ENCODE measurements around the gene C15orf40. TPM values are rescaled to one million over a fixed set of nuclear protein-coding genes. Genes with fewer than 3 reads are reported as not detected.

Gene C15orf40
- total and polyA plus RNA-seq, 9 of the 15 experiments (the other 6 are each of a cell fraction or from before 2014, with no cell fraction given) = 15.9 to 52.0 (median 27.0) TPM

DNA sequence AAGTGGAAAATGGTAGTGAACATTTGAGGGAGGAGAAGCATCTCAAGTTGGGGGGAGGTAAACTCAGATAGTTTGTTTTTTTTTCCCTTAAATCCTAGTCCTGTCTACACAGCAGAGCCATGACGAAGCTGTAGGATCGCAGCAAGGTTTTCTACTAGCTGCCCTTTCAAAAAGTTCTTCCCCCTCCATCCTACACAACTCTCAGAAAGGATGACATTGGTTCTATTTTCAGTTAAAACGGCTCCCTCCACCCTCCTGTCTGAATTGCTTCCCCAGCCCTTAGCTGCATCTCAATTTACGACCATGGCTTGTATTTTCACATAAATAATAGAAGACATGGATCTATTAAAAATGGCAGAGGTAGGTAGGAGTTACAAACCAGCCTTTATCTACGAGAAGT, 61.1 kb downstream of the C15orf40 start (continued):
- TF ChIP-seq RERE (CRISPR knock-in tag; IDR thresholded peaks at IDR 0.05; ENCODE audit: borderline replicate concordance) = no peak
- TF ChIP-seq, protein P1, sequence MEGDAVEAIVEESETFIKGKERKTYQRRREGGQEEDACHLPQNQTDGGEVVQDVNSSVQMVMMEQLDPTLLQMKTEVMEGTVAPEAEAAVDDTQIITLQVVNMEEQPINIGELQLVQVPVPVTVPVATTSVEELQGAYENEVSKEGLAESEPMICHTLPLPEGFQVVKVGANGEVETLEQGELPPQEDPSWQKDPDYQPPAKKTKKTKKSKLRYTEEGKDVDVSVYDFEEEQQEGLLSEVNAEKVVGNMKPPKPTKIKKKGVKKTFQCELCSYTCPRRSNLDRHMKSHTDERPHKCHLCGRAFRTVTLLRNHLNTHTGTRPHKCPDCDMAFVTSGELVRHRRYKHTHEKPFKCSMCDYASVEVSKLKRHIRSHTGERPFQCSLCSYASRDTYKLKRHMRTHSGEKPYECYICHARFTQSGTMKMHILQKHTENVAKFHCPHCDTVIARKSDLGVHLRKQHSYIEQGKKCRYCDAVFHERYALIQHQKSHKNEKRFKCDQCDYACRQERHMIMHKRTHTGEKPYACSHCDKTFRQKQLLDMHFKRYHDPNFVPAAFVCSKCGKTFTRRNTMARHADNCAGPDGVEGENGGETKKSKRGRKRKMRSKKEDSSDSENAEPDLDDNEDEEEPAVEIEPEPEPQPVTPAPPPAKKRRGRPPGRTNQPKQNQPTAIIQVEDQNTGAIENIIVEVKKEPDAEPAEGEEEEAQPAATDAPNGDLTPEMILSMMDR (IDR thresholded peaks at IDR 0.05 in 2 of 3, conservative IDR thresholded peaks at IDR 0.05 in 1 of 3; ENCODE audit: insufficient read depth in 2 of 3, low read depth in 1 of 3, low read length in 3 of 3) = no peak
- no peak for TF ChIP-seq ETV6 (IDR thresholded peaks at IDR 0.05; ENCODE audit: borderline replicate concordance in 1 of 2, low read depth in 2 of 2, low read length in 1 of 2)
- no peak for TF ChIP-seq ETV6 (CRISPR knock-in tag; IDR thresholded peaks at IDR 0.05; ENCODE audit: borderline replicate concordance)
- TF ChIP-seq PHF20 (IDR thresholded peaks at IDR 0.05; ENCODE audit: partially characterized antibody) = no peak
- no peak for TF ChIP-seq RBM14 (IDR thresholded peaks at IDR 0.05; ENCODE audit: borderline replicate concordance, insufficient read depth, low read depth, low read length)
- TF ChIP-seq, protein P2, sequence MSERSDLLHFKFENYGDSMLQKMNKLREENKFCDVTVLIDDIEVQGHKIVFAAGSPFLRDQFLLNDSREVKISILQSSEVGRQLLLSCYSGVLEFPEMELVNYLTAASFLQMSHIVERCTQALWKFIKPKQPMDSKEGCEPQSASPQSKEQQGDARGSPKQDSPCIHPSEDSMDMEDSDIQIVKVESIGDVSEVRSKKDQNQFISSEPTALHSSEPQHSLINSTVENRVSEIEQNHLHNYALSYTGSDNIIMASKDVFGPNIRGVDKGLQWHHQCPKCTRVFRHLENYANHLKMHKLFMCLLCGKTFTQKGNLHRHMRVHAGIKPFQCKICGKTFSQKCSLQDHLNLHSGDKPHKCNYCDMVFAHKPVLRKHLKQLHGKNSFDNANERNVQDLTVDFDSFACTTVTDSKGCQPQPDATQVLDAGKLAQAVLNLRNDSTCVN (CRISPR knock-in tag; IDR thresholded peaks at IDR 0.05) = no peak
- no peak for TF ChIP-seq E2F3 (CRISPR knock-in tag; IDR thresholded peaks at IDR 0.05)
- TF ChIP-seq MEF2D (tag; conservative IDR thresholded peaks at IDR 0.05; ENCODE audit: low read depth) = no peak
- TF ChIP-seq ZBTB8A (IDR thresholded peaks at IDR 0.05; ENCODE audit: partially characterized antibody) = no peak
- no peak for TF ChIP-seq CREB1 (IDR thresholded peaks at IDR 0.05)
- TF ChIP-seq CREB1 (CRISPR knock-in tag; IDR thresholded peaks at IDR 0.05) = no peak
- TF ChIP-seq, protein P3, sequence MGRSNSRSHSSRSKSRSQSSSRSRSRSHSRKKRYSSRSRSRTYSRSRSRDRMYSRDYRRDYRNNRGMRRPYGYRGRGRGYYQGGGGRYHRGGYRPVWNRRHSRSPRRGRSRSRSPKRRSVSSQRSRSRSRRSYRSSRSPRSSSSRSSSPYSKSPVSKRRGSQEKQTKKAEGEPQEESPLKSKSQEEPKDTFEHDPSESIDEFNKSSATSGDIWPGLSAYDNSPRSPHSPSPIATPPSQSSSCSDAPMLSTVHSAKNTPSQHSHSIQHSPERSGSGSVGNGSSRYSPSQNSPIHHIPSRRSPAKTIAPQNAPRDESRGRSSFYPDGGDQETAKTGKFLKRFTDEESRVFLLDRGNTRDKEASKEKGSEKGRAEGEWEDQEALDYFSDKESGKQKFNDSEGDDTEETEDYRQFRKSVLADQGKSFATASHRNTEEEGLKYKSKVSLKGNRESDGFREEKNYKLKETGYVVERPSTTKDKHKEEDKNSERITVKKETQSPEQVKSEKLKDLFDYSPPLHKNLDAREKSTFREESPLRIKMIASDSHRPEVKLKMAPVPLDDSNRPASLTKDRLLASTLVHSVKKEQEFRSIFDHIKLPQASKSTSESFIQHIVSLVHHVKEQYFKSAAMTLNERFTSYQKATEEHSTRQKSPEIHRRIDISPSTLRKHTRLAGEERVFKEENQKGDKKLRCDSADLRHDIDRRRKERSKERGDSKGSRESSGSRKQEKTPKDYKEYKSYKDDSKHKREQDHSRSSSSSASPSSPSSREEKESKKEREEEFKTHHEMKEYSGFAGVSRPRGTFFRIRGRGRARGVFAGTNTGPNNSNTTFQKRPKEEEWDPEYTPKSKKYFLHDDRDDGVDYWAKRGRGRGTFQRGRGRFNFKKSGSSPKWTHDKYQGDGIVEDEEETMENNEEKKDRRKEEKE (IDR thresholded peaks at IDR 0.05; ENCODE audit: borderline replicate concordance in 1 of 2, control insufficient read depth in 1 of 2, low read depth in 2 of 2, low read length in 1 of 2) = no peak
- no peak for TF ChIP-seq MYNN (IDR thresholded peaks at IDR 0.05)
- no peak for TF ChIP-seq MYNN (CRISPR knock-in tag; IDR thresholded peaks at IDR 0.05)

Data from K562 (cell line).